Astrocyte (in vitro differentiated cells and primary cell): ENCODE results near the gene DGKI. TPM values are rescaled to one million over a fixed set of nuclear protein-coding genes. Genes with fewer than 3 reads are reported as not detected.
A peak's percentile ranks its signal among the peaks of the same experiment; 100 is the strongest.

Experiments
- DNase-seq: peaks from one replicate; pipeline ENCODE4 v3.0.0-alpha.2; 2010; ENCODE audit warnings: low read depth
- FAIRE-seq: peaks from 2 replicates; lab custom pipeline; 2011; peaks lifted over from hg19 to GRCh38; lab: Jason Lieb, UNC
- H2AFZ ChIP-seq: 2 replicates; pipeline ENCODE4 v1.6.0; 2012; ENCODE audit warnings: low read depth, low read length, inconsistent platforms
- H3K27ac ChIP-seq: 2 replicates; pipeline ENCODE4 v1.5.1; 2011; ENCODE audit warnings: low read depth, low read length, inconsistent platforms
- H3K27me3 ChIP-seq: 2 replicates; pipeline ENCODE4 v1.6.0; 2011; ENCODE audit warnings: low read length, inconsistent platforms; ENCODE audit not compliant: insufficient read depth
- H3K36me3 ChIP-seq: 2 replicates; pipeline ENCODE4 v1.5.1; 2011; ENCODE audit warnings: low read length, inconsistent platforms; ENCODE audit not compliant: insufficient read depth
- H3K4me1 ChIP-seq: 2 replicates; pipeline ENCODE4 v1.5.1; 2011; ENCODE audit warnings: low read length, inconsistent platforms; ENCODE audit not compliant: insufficient read depth
- H3K4me2 ChIP-seq: 2 replicates; pipeline ENCODE4 v1.6.0; 2012; ENCODE audit warnings: low read length, inconsistent platforms
- H3K4me3 ChIP-seq: 2 replicates; pipeline ENCODE4 v1.5.1; 2011; ENCODE audit warnings: low read depth, mild to moderate bottlenecking, low read length, inconsistent platforms; ENCODE audit not compliant: insufficient read depth
- H3K79me2 ChIP-seq: 2 replicates; pipeline ENCODE4 v1.6.0; 2012; ENCODE audit warnings: mild to moderate bottlenecking, low read length, inconsistent platforms; ENCODE audit not compliant: insufficient read depth
- H3K9ac ChIP-seq: 2 replicates; pipeline ENCODE4 v1.6.0; 2012; ENCODE audit warnings: mild to moderate bottlenecking, low read length, inconsistent platforms
- H3K9me3 ChIP-seq: 2 replicates; pipeline ENCODE4 v1.5.1; 2012; ENCODE audit warnings: low read depth, mild to moderate bottlenecking, low read length, inconsistent platforms; ENCODE audit not compliant: insufficient read depth
- H4K20me1 ChIP-seq: 2 replicates; pipeline ENCODE4 v1.6.0; 2012; ENCODE audit warnings: low read length, inconsistent platforms; ENCODE audit not compliant: insufficient read depth
- H3K27ac Mint-ChIP-seq: one replicate; pipeline ENCODE4 v1.8.0; 2021; ENCODE audit warnings: mild to moderate bottlenecking, mixed read lengths; ENCODE audit not compliant: unreplicated experiment
- H3K27me3 Mint-ChIP-seq: one replicate; pipeline ENCODE4 v1.8.0; 2021; ENCODE audit warnings: low read depth, mixed read lengths; ENCODE audit not compliant: unreplicated experiment
- H3K36me3 Mint-ChIP-seq: one replicate; pipeline ENCODE4 v1.8.0; 2021; ENCODE audit warnings: low read depth, mixed read lengths; ENCODE audit not compliant: unreplicated experiment
- H3K4me1 Mint-ChIP-seq: one replicate; pipeline ENCODE4 v1.8.0; 2021; ENCODE audit warnings: low read depth, mixed read lengths; ENCODE audit not compliant: unreplicated experiment
- H3K4me3 Mint-ChIP-seq: one replicate; pipeline ENCODE4 v1.8.0; 2021; ENCODE audit warnings: mild to moderate bottlenecking, moderate library complexity, mixed read lengths; ENCODE audit not compliant: unreplicated experiment
- H3K9me3 Mint-ChIP-seq: one replicate; pipeline ENCODE4 v1.8.0; 2021; ENCODE audit warnings: mild to moderate bottlenecking, mixed read lengths; ENCODE audit not compliant: unreplicated experiment
- EZH2 ChIP-seq: IDR thresholded peaks from 2 replicates; pipeline ENCODE4 v1.6.1; 2012; ENCODE audit warnings: mild to moderate bottlenecking, low read length, inconsistent platforms; ENCODE audit not compliant: insufficient read depth
- total RNA-seq: library from RNA; stranded (reverse); gene quantifications from 2 replicates; pipeline ENCODE4 v1.2.1, GENCODE V29; 2021
- TF ChIP-seq, protein P1 (sequence below): IDR thresholded peaks from 2 replicates; pipeline ENCODE4 v1.5.1; 2011; ENCODE audit warnings: low read depth, mild to moderate bottlenecking, inconsistent platforms, low read length, moderate library complexity; ENCODE audit not compliant: insufficient read depth

DGKI gene
- total RNA-seq, 1 donor from 2014 or later, result 6.3 TPM

DNA sequence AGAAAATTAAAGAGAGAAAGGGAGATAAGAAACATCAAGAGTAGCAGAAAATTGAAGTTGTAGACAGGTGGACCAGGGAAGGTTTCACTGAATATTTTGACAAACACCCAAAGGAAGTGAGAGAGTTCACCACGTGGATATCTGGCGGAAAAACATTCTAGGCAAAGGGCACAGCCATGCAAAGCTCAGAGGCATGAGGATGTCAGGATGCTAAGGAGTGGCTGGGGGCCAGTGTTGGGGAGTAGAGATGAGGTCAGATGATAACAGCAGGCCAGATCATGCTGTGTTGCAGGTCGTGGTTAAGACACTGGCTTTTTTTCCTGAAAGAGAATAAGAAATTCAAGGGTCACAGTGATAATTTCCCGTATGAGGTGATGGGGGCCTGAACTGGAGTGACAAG lies 181.9 kb downstream of the DGKI start:
- no peak for FAIRE-seq
- no peaks in the 10 kb centered on the region for H3K9me3 Mint-ChIP-seq
- no peaks in the 10 kb centered on the region for H3K27me3 Mint-ChIP-seq

GRCh38 chr7:137661634-137662033 lies 185.1 kb downstream of the DGKI start:
- TF ChIP-seq, protein P1, sequence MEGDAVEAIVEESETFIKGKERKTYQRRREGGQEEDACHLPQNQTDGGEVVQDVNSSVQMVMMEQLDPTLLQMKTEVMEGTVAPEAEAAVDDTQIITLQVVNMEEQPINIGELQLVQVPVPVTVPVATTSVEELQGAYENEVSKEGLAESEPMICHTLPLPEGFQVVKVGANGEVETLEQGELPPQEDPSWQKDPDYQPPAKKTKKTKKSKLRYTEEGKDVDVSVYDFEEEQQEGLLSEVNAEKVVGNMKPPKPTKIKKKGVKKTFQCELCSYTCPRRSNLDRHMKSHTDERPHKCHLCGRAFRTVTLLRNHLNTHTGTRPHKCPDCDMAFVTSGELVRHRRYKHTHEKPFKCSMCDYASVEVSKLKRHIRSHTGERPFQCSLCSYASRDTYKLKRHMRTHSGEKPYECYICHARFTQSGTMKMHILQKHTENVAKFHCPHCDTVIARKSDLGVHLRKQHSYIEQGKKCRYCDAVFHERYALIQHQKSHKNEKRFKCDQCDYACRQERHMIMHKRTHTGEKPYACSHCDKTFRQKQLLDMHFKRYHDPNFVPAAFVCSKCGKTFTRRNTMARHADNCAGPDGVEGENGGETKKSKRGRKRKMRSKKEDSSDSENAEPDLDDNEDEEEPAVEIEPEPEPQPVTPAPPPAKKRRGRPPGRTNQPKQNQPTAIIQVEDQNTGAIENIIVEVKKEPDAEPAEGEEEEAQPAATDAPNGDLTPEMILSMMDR, result no peak
- no peak for TF ChIP-seq EZH2
- H3K79me2 ChIP-seq, result no peaks in the 10 kb centered on the region
- H2AFZ ChIP-seq, result no peak overlapping the region
- Mint-ChIP-seq H3K4me3 (no peak overlapping the region), H3K27me3 (no peaks in the 10 kb centered on the region), H3K36me3 (peaks cover 5% of the 10 kb centered on the region), H3K9me3 (no peaks in the 10 kb centered on the region), H3K27ac (no peak overlapping the region), H3K4me1 (peaks cover 17% of the 10 kb centered on the region)
- FAIRE-seq (no peak), DNase-seq (no peak)
- H3K9ac ChIP-seq, result no peak overlapping the region
- H3K4me3 ChIP-seq, result no peak overlapping the region
- H3K36me3 ChIP-seq, result no peaks in the 10 kb centered on the region
- H3K27me3 ChIP-seq, result no peaks in the 10 kb centered on the region
- no peaks in the 10 kb centered on the region for H4K20me1 ChIP-seq
- H3K9me3 ChIP-seq, result no peaks in the 10 kb centered on the region
- no peak overlapping the region for H3K4me2 ChIP-seq
- no peak overlapping the region for H3K27ac ChIP-seq
- H3K4me1 ChIP-seq, result peaks cover 6% of the 10 kb centered on the region

More for the DNA sequence above, 181.9 kb downstream of the DGKI start:
- Mint-ChIP-seq H3K4me1 (peaks cover 43% of the 10 kb centered on the region), H3K27ac (peak overlapping the region; percentile 70), H3K36me3 (peaks cover 3% of the 10 kb centered on the region), H3K4me3 (no peak overlapping the region)
- Histone ChIP-seq H4K20me1 (no peaks in the 10 kb centered on the region), H3K4me2 (no peak overlapping the region), H3K9ac (no peak overlapping the region), H3K79me2 (no peaks in the 10 kb centered on the region), H3K4me3 (no peak overlapping the region), H2AFZ (no peak overlapping the region), H3K27ac (no peak overlapping the region), H3K27me3 (no peaks in the 10 kb centered on the region), H3K36me3 (no peaks in the 10 kb centered on the region), H3K9me3 (no peaks in the 10 kb centered on the region), H3K4me1 (peaks cover 31% of the 10 kb centered on the region)
- TF ChIP-seq EZH2, result no peak
- TF ChIP-seq, protein P1, result no peak
- no peak for DNase-seq

GRCh38 chr7:137658190-137658900 lies 188.4 kb downstream of the DGKI start:
- H4K20me1 ChIP-seq, result no peaks in the 10 kb centered on the region
- H3K4me3 Mint-ChIP-seq, result no peak overlapping the region
- no peak overlapping the region for H3K27ac ChIP-seq
- H3K4me1 ChIP-seq, result peaks cover 13% of the 10 kb centered on the region
- no peak overlapping the region for H3K4me2 ChIP-seq
- FAIRE-seq, result no peak
- no peaks in the 10 kb centered on the region for H3K27me3 ChIP-seq
- TF ChIP-seq, protein P1, result no peak
- no peak for TF ChIP-seq EZH2
- H2AFZ ChIP-seq, result no peak overlapping the region
- H3K4me3 ChIP-seq, result no peak overlapping the region
- H3K4me1 Mint-ChIP-seq, result peaks cover 13% of the 10 kb centered on the region
- DNase-seq, result no peak
- no peaks in the 10 kb centered on the region for H3K79me2 ChIP-seq
- H3K9me3 ChIP-seq, result no peaks in the 10 kb centered on the region
- H3K36me3 ChIP-seq, result no peaks in the 10 kb centered on the region
- no peaks in the 10 kb centered on the region for H3K27me3 Mint-ChIP-seq
- H3K9me3 Mint-ChIP-seq, result no peaks in the 10 kb centered on the region
- no peak overlapping the region for H3K27ac Mint-ChIP-seq
- no peak overlapping the region for H3K9ac ChIP-seq
- H3K36me3 Mint-ChIP-seq, result peaks cover 3% of the 10 kb centered on the region
